Peyer's patch (tissue), 4 donors: Measurements from ENCODE around the gene RPLP2.

Experiments used
- POLR2A ChIP-seq, 2 donors: fragments of 450-650 bp; IDR thresholded peaks; one replicate each; pipeline ENCODE4 v1.5.1; 2017; ENCODE audit warnings: antibody characterized with exemption in 2 of 2, mild to moderate bottlenecking in 2 of 2, moderate library complexity in 2 of 2
- TF ChIP-seq, protein P1 (sequence below), 6 experiments: fragments of 450-650 bp in 4 of 6; fragments of 200-600 bp in 2 of 6; sonication (generic) in 1 of 6; IDR thresholded peaks; one replicate each; pipeline ENCODE4 v1.5.1; 2017 to 2019; ENCODE audit warnings: antibody characterized with exemption in 6 of 6, mild to moderate bottlenecking in 3 of 6, moderate library complexity in 1 of 6

DNA sequence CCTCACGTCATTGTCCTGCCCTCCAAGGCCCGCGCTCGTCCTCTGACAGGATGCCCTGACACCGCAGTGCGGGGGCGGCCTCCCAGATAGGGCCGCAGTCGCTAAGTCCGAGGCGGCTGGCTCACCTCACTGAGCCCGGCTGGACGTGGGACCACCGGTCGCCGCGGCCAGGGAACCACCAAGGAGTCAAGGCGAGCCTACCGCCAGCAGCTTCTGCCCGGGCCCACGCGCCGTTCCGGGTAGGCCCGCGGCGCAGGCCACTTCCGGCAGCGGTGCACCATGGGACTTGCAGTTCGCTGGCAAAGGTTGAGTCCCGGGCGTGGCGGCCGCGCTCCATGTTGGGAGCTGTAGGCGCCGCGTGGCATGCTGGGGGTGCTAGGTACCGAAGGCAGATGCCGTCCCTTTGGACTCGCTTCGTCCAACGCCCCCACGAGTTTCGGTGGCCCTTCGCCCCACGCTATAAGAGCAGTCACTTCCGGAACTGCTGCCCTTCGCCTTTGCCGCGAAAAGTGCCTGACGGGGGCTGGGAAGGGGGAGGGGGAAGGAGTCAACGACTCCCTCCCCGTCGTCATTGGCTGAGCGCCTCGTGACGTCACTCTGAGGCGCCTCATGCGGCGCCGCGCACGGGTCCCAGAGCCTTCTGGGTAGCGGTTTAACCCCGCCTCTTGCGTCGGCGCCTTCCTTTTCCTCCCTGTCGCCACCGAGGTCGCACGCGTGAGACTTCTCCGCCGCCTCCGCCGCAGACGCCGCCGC lies at the start of gene RPLP2:
- TF ChIP-seq POLR2A (IDR thresholded peaks at IDR 0.05) = peak; percentile 87 to 89
- TF ChIP-seq, protein P1, sequence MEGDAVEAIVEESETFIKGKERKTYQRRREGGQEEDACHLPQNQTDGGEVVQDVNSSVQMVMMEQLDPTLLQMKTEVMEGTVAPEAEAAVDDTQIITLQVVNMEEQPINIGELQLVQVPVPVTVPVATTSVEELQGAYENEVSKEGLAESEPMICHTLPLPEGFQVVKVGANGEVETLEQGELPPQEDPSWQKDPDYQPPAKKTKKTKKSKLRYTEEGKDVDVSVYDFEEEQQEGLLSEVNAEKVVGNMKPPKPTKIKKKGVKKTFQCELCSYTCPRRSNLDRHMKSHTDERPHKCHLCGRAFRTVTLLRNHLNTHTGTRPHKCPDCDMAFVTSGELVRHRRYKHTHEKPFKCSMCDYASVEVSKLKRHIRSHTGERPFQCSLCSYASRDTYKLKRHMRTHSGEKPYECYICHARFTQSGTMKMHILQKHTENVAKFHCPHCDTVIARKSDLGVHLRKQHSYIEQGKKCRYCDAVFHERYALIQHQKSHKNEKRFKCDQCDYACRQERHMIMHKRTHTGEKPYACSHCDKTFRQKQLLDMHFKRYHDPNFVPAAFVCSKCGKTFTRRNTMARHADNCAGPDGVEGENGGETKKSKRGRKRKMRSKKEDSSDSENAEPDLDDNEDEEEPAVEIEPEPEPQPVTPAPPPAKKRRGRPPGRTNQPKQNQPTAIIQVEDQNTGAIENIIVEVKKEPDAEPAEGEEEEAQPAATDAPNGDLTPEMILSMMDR (IDR thresholded peaks at IDR 0.05) = no peak
